SK-N-SH (cell line): Measurements from ENCODE around the gene DTD2. TPM values are rescaled to one million over a fixed set of nuclear protein-coding genes. Genes with fewer than 3 reads are reported as not detected.
A peak's percentile ranks its signal among the peaks of the same experiment; 100 is the strongest.

Experiments
- CTCF ChIA-PET: fragments of 300-600, 350-600 bp; formaldehyde crosslinking; extraction: SDS; loops from one replicate; lab custom pipeline; 2021; lab: Yijun Ruan, JAX
- POLR2A ChIA-PET: fragments of 350-600 bp; sonication (Branson Sonifier 250); formaldehyde crosslinking; extraction: SDS; loops from one replicate; lab custom pipeline; 2020; ENCODE audit warnings: antibody characterized with exemption, inconsistent platforms; lab: Yijun Ruan, JAX
- DNase-seq: peaks from one replicate; pipeline ENCODE4 v3.0.0; 2012
- H2AFZ ChIP-seq: fragments of 200-600 bp; sonication (generic); 2 replicates; pipeline ENCODE4 v1.8.1; 2016; ENCODE audit warnings: antibody characterized with exemption, mild to moderate bottlenecking, low read depth
- H3F3A ChIP-seq: fragments of 200-600 bp; sonication (generic); replicated peaks from 2 replicates; pipeline ENCODE3; 2016; ENCODE audit warnings: antibody characterized with exemption, mild to moderate bottlenecking; ENCODE audit not compliant: insufficient read depth
- H3K27ac ChIP-seq, 2 experiments: fragments of 200-500 bp in 1 of 2; fragments of 200-600 bp in 1 of 2; sonication (Bioruptor generic) in 1 of 2; sonication (generic), shearing (Covaris generic) in 1 of 2; 2 replicates each; pipeline versions ENCODE4 v1.5.1 to v1.6.1; 2014 to 2016; ENCODE audit warnings: low read depth in 2 of 2, inconsistent platforms in 1 of 2, low read length in 1 of 2, mild to moderate bottlenecking in 1 of 2, mixed read lengths in 1 of 2
- H3K27me3 ChIP-seq: fragments of 200-600 bp; sonication (generic), shearing (Covaris generic); 2 replicates; pipeline ENCODE4 v1.6.1; 2016; ENCODE audit warnings: mixed run types; ENCODE audit not compliant: insufficient read depth
- H3K36me3 ChIP-seq, 2 experiments: fragments of 200-500 bp in 1 of 2; fragments of 200-600 bp in 1 of 2; sonication (Bioruptor generic) in 1 of 2; sonication (generic) in 1 of 2; replicated peaks in 1 of 2; 2 replicates each; pipeline versions ENCODE3 to v1.5.1; 2014 to 2016; ENCODE audit warnings: low read length in 1 of 2, mild to moderate bottlenecking in 1 of 2; ENCODE audit not compliant: insufficient read depth in 2 of 2, control insufficient read depth in 1 of 2
- H3K4me1 ChIP-seq, 2 experiments: fragments of 200-500 bp in 1 of 2; fragments of 200-600 bp in 1 of 2; sonication (Bioruptor generic) in 1 of 2; sonication (generic), shearing (Covaris generic) in 1 of 2; 2 replicates each; pipeline versions ENCODE4 v1.5.1 to v1.6.1; 2014 to 2016; ENCODE audit warnings: low read depth in 1 of 2, low read length in 1 of 2, mixed run types in 1 of 2; ENCODE audit not compliant: insufficient read depth in 2 of 2, control insufficient read depth in 1 of 2
- H3K4me2 ChIP-seq: fragments of 200-600 bp; sonication (generic), shearing (Covaris generic); 2 replicates; pipeline ENCODE4 v1.6.1; 2017; ENCODE audit warnings: mixed run types
- H3K4me3 ChIP-seq, 2 experiments: fragments of 200-500 bp in 1 of 2; fragments of 200-600 bp in 1 of 2; sonication (Bioruptor generic) in 1 of 2; sonication (generic), shearing (Covaris generic) in 1 of 2; 2 replicates each; pipeline versions ENCODE4 v1.5.1 to v1.8.1; 2014 to 2016; ENCODE audit warnings: low read depth in 2 of 2, inconsistent platforms in 1 of 2, low read length in 1 of 2, mild to moderate bottlenecking in 1 of 2, mixed read lengths in 1 of 2, moderate library complexity in 1 of 2
- H3K79me2 ChIP-seq: fragments of 200-600 bp; sonication (generic); 2 replicates; pipeline ENCODE4 v1.8.1; 2017; ENCODE audit warnings: mild to moderate bottlenecking; ENCODE audit not compliant: insufficient read depth
- H3K9ac ChIP-seq: fragments of 200-600 bp; sonication (generic); 2 replicates; pipeline ENCODE4 v1.6.1; 2017; ENCODE audit warnings: mixed run types
- H3K9me2 ChIP-seq: fragments of 200-600 bp; sonication (generic); 2 replicates; pipeline ENCODE4 v1.6.1; 2017; ENCODE audit warnings: mixed run types
- H3K9me3 ChIP-seq: fragments of 200-600 bp; sonication (generic); 2 replicates; pipeline ENCODE4 v1.6.1; 2017; ENCODE audit warnings: mixed run types, mild to moderate bottlenecking, moderate library complexity
- H4K20me1 ChIP-seq: fragments of 200-600 bp; sonication (generic); 2 replicates; pipeline ENCODE4 v1.6.1; 2017; ENCODE audit warnings: mild to moderate bottlenecking, mixed run types; ENCODE audit not compliant: insufficient read depth
- ELF1 ChIP-seq: IDR thresholded peaks from 2 replicates; pipeline ENCODE4 v1.4.0; 2012
- EP300 ChIP-seq, 2 experiments: IDR thresholded peaks; 2 replicates each; pipeline versions ENCODE4 v1.4.0 to v1.6.1; 2012; ENCODE audit warnings: borderline replicate concordance in 1 of 2, low read depth in 1 of 2, low read length in 1 of 2
- GATA2 ChIP-seq: sonication (generic); formaldehyde crosslinking; IDR thresholded peaks from 2 replicates; pipeline ENCODE4 v1.5.0; 2020; ENCODE audit warnings: mild to moderate bottlenecking, missing genetic modification reagents
- RCOR1 ChIP-seq: fragments of 150-350 bp; IDR thresholded peaks from 2 replicates; pipeline ENCODE4 v1.6.1; 2017; ENCODE audit warnings: antibody characterized with exemption, low read length
- SIN3A ChIP-seq: IDR thresholded peaks from 2 replicates; pipeline ENCODE4 v1.6.1; 2012; ENCODE audit warnings: low read depth, mild to moderate bottlenecking, low read length, moderate library complexity, borderline replicate concordance
- TAF1 ChIP-seq: IDR thresholded peaks from 2 replicates; pipeline ENCODE4 v1.6.1; 2012; ENCODE audit warnings: low read depth, mild to moderate bottlenecking, low read length, moderate library complexity, borderline replicate concordance
- WGBS: methylation state at CpG from one replicate; pipeline ENCODE4 v1.1.6; 2017; ENCODE audit warnings: low lambda C conversion rate; 5-methylcytosine and 5-hydroxymethylcytosine counted together
- polyA plus RNA-seq, 3 experiments: library from polyadenylated mRNA; depleted of rRNA; stranded (reverse); fragments of >200 nt; gene quantifications; 2 replicates each; pipeline ENCODE4 v1.2.3, GENCODE V29; 2012
- TF ChIP-seq, protein P1 (sequence below): IDR thresholded peaks from 2 replicates; pipeline ENCODE4 v1.4.0; 2012; ENCODE audit warnings: low read depth
- TF ChIP-seq, protein P2 (sequence below): IDR thresholded peaks from 2 replicates; pipeline ENCODE4 v1.4.0; 2012; ENCODE audit warnings: low read depth, borderline replicate concordance
- TF ChIP-seq, protein P3 (sequence below): fragments of 150-350 bp; IDR thresholded peaks from 2 replicates; pipeline ENCODE4 v1.6.1; 2016; ENCODE audit warnings: mild to moderate bottlenecking, low read depth, low read length

DTD2 gene
- polyA plus RNA-seq, 1 of the 3 experiments (the other 2 are of a cell fraction), result 10.5 TPM

DNA sequence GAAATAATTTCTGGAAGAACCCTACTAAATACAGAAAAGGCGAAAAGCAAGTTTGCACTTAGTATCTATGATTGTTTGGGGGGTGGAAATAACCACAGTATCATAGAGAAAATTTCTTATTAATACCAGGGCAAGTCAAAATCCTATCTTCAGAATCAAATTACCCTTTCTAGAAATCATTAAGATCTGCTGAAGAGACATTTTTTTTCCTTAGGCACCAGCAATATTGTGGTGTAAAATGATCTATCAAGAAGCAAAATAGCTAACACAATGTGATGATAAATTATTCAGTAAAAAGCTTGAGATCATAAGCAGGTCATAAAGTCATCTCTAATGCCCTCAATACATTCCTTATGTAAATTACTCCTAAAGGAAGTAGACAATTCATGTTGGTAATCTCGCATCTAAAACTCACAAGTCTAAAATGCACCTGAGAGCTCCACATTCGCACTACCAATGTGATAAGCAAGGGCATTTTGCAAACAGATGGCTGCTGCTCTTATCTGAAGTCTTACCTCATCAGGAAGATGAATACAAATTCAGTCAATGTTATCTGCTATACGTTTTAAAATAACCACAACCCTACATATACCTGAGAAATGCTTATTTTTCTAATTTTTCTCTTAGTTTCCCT is 51.6 kb downstream of the DTD2 start:
- peaks cover under 1% of the 10 kb centered on the region for H3F3A ChIP-seq
- peak overlapping the region in 1 of 2 experiments; percentile 31; a peak in 1 of 4 replicates for H3K27ac ChIP-seq
- H3K9me2 ChIP-seq, result no peaks in the 10 kb centered on the region
- no peak overlapping the region for H2AFZ ChIP-seq
- H3K4me2 ChIP-seq, result no peak overlapping the region
- ChIA-PET POLR2A (interaction anchor here (1.6 kb wide), 1 partner anchor 14 kb away, joined by 10 read pairs; the partner anchor contains the start of gene HEATR5A), CTCF (interaction anchor here (1.4 to 1.9 kb wide), 4 partner anchors 10 to 44 kb away, joined by 4 to 10 read pairs (median 4); partner anchors contain the start of gene HEATR5A)
- 80% methylated on average over 4 of the region's 4 CpGs for WGBS
- no peak for DNase-seq
- H4K20me1 ChIP-seq, result no peaks in the 10 kb centered on the region
- no peaks in the 10 kb centered on the region for H3K27me3 ChIP-seq
- no peaks in the 10 kb centered on the region for H3K9me3 ChIP-seq
- H3K36me3 ChIP-seq, result peaks cover 8 to 14% of the 10 kb centered on the region in 2 experiments
- peaks cover 5 to 7% of the 10 kb centered on the region in 2 experiments; a peak in 3 of 4 replicates for H3K4me1 ChIP-seq
- H3K4me3 ChIP-seq, result no peak overlapping the region
- peaks cover 33% of the 10 kb centered on the region for H3K79me2 ChIP-seq
- H3K9ac ChIP-seq, result no peak overlapping the region
- peak; percentile 59 for TF ChIP-seq GATA2
- TF ChIP-seq RCOR1, result 0 out of 2 replicates have a peak, but pooled peaks have one; percentile 19
- TF ChIP-seq, protein P1, sequence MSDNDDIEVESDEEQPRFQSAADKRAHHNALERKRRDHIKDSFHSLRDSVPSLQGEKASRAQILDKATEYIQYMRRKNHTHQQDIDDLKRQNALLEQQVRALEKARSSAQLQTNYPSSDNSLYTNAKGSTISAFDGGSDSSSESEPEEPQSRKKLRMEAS, result no peak
- TF ChIP-seq, protein P2, sequence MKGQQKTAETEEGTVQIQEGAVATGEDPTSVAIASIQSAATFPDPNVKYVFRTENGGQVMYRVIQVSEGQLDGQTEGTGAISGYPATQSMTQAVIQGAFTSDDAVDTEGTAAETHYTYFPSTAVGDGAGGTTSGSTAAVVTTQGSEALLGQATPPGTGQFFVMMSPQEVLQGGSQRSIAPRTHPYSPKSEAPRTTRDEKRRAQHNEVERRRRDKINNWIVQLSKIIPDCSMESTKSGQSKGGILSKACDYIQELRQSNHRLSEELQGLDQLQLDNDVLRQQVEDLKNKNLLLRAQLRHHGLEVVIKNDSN, result no peak

DNA sequence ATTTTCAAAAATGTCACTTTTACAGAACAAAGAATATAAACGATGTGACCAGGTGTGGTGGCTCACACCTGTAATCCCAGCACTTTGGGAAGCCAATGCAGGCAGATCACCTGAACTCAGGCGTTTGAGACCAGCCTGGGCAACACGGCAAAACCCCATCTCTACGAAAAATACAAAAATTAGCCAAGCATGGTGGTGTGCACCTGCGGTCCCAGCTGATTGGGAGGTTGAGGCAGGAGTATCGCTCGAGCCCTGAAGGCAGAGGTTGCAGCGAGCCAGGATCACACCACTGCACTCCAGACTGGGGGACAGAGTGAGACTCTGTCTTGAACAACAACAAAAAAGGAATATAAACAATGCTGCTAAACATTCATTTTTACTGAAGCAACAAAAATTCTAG is 52.2 kb downstream of the DTD2 start:
- POLR2A ChIA-PET, result no interaction called here
- H3K4me3 ChIP-seq, result no peak overlapping the region

More for the DNA sequence above, 52.2 kb downstream of the DTD2 start:
- Histone ChIP-seq H2AFZ (no peak overlapping the region), H3K79me2 (peaks cover 27% of the 10 kb centered on the region), H3K4me2 (no peak overlapping the region), H4K20me1 (no peaks in the 10 kb centered on the region), H3K27ac (no peak overlapping the region), H3K36me3 (peaks cover 11 to 13% of the 10 kb centered on the region in 2 experiments), H3K4me1 (peaks cover 1 to 7% of the 10 kb centered on the region in 2 experiments; a peak in 3 of 4 replicates), H3K9me2 (no peaks in the 10 kb centered on the region), H3K9me3 (no peaks in the 10 kb centered on the region), H3K27me3 (no peaks in the 10 kb centered on the region), H3F3A (no peaks in the 10 kb centered on the region), H3K9ac (no peak overlapping the region)
- WGBS, result 95% methylated on average over 8 of the region's 8 CpGs
- CTCF ChIA-PET, result interaction anchor here (1.8 to 1.9 kb wide), 2 partner anchors 15 to 45 kb away, joined by 4 to 10 read pairs; partner anchors contain the start of gene HEATR5A
- DNase-seq, result no peak
- no peak for TF ChIP-seq ELF1
- TF ChIP-seq, protein P3, sequence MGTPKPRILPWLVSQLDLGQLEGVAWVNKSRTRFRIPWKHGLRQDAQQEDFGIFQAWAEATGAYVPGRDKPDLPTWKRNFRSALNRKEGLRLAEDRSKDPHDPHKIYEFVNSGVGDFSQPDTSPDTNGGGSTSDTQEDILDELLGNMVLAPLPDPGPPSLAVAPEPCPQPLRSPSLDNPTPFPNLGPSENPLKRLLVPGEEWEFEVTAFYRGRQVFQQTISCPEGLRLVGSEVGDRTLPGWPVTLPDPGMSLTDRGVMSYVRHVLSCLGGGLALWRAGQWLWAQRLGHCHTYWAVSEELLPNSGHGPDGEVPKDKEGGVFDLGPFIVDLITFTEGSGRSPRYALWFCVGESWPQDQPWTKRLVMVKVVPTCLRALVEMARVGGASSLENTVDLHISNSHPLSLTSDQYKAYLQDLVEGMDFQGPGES, result no peak
- TF ChIP-seq TAF1, result no peak
- no peak for TF ChIP-seq SIN3A
- no peak for TF ChIP-seq EP300 (IDR thresholded peaks at IDR 0.05; ENCODE audit: borderline replicate concordance in 1 of 2, low read depth in 1 of 2, low read length in 1 of 2)
